Colonic mucosa (tissue), 4 donors: ENCODE results near the gene FBXO28. TPM values are rescaled to one million over a fixed set of nuclear protein-coding genes. Genes with fewer than 3 reads are reported as not detected.

Source experiments
- DNase-seq: peaks from one replicate; pipeline ENCODE4 v3.0.0-alpha.2; 2020
- H3K27ac ChIP-seq: fragments of 200-600 bp; one replicate; pipeline ENCODE4 v1.8.0; 2021
- H3K27me3 ChIP-seq: fragments of 200-600 bp; one replicate; pipeline ENCODE4 v1.8.0; 2021
- H3K36me3 ChIP-seq: fragments of 200-600 bp; one replicate; pipeline ENCODE4 v1.8.0; 2021
- H3K4me1 ChIP-seq: fragments of 200-600 bp; one replicate; pipeline ENCODE4 v1.8.0; 2021; ENCODE audit warnings: mild to moderate bottlenecking
- H3K4me3 ChIP-seq: fragments of 200-600 bp; one replicate; pipeline ENCODE4 v1.8.0; 2021
- H3K9ac ChIP-seq, 2 donors: one replicate each; pipeline ENCODE4 v1.7.0; 2013; ENCODE audit warnings: control low read depth in 2 of 2, low read depth in 2 of 2, low read length in 2 of 2
- H3K9me3 ChIP-seq: fragments of 200-600 bp; one replicate; pipeline ENCODE4 v1.8.0; 2021
- CTCF ChIP-seq: fragments of 200-600 bp; IDR thresholded peaks from one replicate; pipeline ENCODE4 v1.8.0; 2022; ENCODE audit warnings: antibody characterized with exemption, mild to moderate bottlenecking
- intact Hi-C: fragments of 100-400 bp; cut with DNase I; formaldehyde crosslinking; loops from one replicate; pipeline ENCODE4 v1.14.1; 2022
- total RNA-seq, 2 donors: library from RNA; stranded (reverse); fragmentation: NEBNext Ultra II Directional in 1 of 2; extraction: Animal tissue kit (Norgen Biotek cat#: 25700) in 1 of 2; gene quantifications; one replicate each; pipeline ENCODE4 v1.2.1, GENCODE V29; 2021
- donor health status: healthy.
- donor health status: DM: no; HTN: no; CAD: no.
- donor health status: DM: no; HTN: no; CAD: no.

The FBXO28 gene
- total RNA-seq, 2 donors from 2014 or later: 35.1 to 42.7 TPM

- Histone ChIP-seq H3K36me3 (no peaks in the 10 kb centered on the region), H3K4me3 (no peak overlapping the region), H3K4me1 (no peaks in the 10 kb centered on the region), H3K9ac (no peak overlapping the region), H3K9me3 (no peaks in the 10 kb centered on the region), H3K27me3 (no peaks in the 10 kb centered on the region), H3K27ac (no peak overlapping the region)
- intact Hi-C loops: no loop called here
- TF ChIP-seq CTCF: no peak
- DNase-seq: no peak
Observed at GRCh38 chr1:224089583-224089982, 24.3 kb upstream of the FBXO28 start.

- H3K9me3 ChIP-seq: no peaks in the 10 kb centered on the region
Observed at GRCh38 chr1:224090116-224090515, 23.8 kb upstream of the FBXO28 start.

GRCh38 chr1:224092111-224092510 lies 21.8 kb upstream of the FBXO28 start:
- intact Hi-C loops: no loop called here
- no peaks in the 10 kb centered on the region for H3K4me1 ChIP-seq
- no peaks in the 10 kb centered on the region for H3K27me3 ChIP-seq
- no peaks in the 10 kb centered on the region for H3K9me3 ChIP-seq
- DNase-seq: no peak
- no peak overlapping the region for H3K27ac ChIP-seq
- no peaks in the 10 kb centered on the region for H3K36me3 ChIP-seq
- H3K4me3 ChIP-seq: no peak overlapping the region
- TF ChIP-seq CTCF: no peak
- H3K9ac ChIP-seq: no peak overlapping the region

More at GRCh38 chr1:224090116-224090515, 23.8 kb upstream of the FBXO28 start:
- H3K27ac ChIP-seq: no peak overlapping the region
- no peak overlapping the region for H3K4me3 ChIP-seq
- H3K9ac ChIP-seq: no peak overlapping the region
- H3K4me1 ChIP-seq: no peaks in the 10 kb centered on the region
- no peaks in the 10 kb centered on the region for H3K27me3 ChIP-seq
- no peak for TF ChIP-seq CTCF
- no peak for DNase-seq
- H3K36me3 ChIP-seq: no peaks in the 10 kb centered on the region
- intact Hi-C loops: no loop called here

GRCh38 chr1:224092601-224093000 lies 21.3 kb upstream of the FBXO28 start:
- Histone ChIP-seq H3K27me3 (no peaks in the 10 kb centered on the region), H3K9ac (no peak overlapping the region), H3K36me3 (no peaks in the 10 kb centered on the region), H3K9me3 (no peaks in the 10 kb centered on the region), H3K4me3 (no peak overlapping the region), H3K27ac (no peak overlapping the region), H3K4me1 (no peaks in the 10 kb centered on the region)
- no peak for DNase-seq
- TF ChIP-seq CTCF: no peak
- intact Hi-C loops: no loop called here

GRCh38 chr1:224095339-224095738 lies 18.6 kb upstream of the FBXO28 start:
- no peak for TF ChIP-seq CTCF
- no peak overlapping the region for H3K27ac ChIP-seq

GRCh38 chr1:224095867-224096266 lies 18.0 kb upstream of the FBXO28 start:
- Histone ChIP-seq H3K9me3 (no peaks in the 10 kb centered on the region), H3K9ac (no peak overlapping the region), H3K27ac (no peak overlapping the region), H3K4me1 (no peaks in the 10 kb centered on the region), H3K36me3 (no peaks in the 10 kb centered on the region), H3K4me3 (no peak overlapping the region), H3K27me3 (no peaks in the 10 kb centered on the region)
- intact Hi-C loops: no loop called here
- no peak for TF ChIP-seq CTCF
- no peak for DNase-seq

More at GRCh38 chr1:224095339-224095738, 18.6 kb upstream of the FBXO28 start:
- Histone ChIP-seq H3K27me3 (no peaks in the 10 kb centered on the region), H3K36me3 (no peaks in the 10 kb centered on the region), H3K4me3 (no peak overlapping the region), H3K4me1 (no peaks in the 10 kb centered on the region), H3K9me3 (no peaks in the 10 kb centered on the region), H3K9ac (no peak overlapping the region)
- no peak for DNase-seq
- intact Hi-C loops: no loop called here
